ENCODE measurements around the gene AMMECR1L.
A peak's percentile ranks its signal among the peaks of the same experiment; 100 is the strongest.
"Not testable (repeated sequence)": the region's sequence is repeated elsewhere in the genome, so short reads cannot be mapped to it uniquely, and the experiment has no call there.

AMMECR1L gene

DNA sequence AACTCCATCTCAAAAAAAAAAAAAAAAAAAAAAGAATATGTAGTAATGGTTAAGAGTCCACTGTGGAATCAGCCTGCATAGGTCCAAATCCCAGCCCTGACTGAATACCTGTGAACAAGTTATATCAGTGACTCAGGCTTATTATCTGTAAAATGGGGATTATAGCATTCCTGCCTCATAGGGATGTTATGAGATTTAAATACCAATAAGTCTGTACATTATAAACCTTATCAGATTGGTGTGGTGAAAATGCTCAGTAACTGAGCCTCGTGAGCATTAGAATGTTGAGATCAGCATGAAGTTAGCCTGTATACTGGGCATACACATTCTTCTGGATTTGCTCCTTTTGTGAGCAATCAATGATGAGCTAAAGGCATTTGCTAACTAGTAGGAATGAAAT is 3.0 kb upstream of the AMMECR1L start:
- no peak overlapping the region for H3K4me2 ChIP-seq
- peaks cover 0 to 4% (median 0%) of the 10 kb centered on the region in 11 experiments; a peak in 1 of 22 replicates for H3K9me3 ChIP-seq (replicated peaks in 1 of 11)
- H4K20me1 ChIP-seq: peaks cover 0 to 14% (median 12%) of the 10 kb centered on the region in 11 experiments; a peak in 21 of 22 replicates
- peaks cover 22 to 43% (median 35%) of the 10 kb centered on the region in 10 experiments for H3K4me1 ChIP-seq
- no peak overlapping the region for H3K4me3 ChIP-seq
- H3K36me3 ChIP-seq: peaks cover 0 to 7% (median 5%) of the 10 kb centered on the region in 11 experiments; a peak in 15 of 22 replicates
- H3K27ac ChIP-seq: no peak overlapping the region
- no peak for TF ChIP-seq Cebpa-rat (IDR thresholded peaks at IDR 0.05)
- no peaks in the 10 kb centered on the region for H3K27me3 ChIP-seq
- no peak overlapping the region for H3K9ac ChIP-seq

GRCh38 chr2:127887776-127888130 is 2.0 kb upstream of the AMMECR1L start:
- Histone ChIP-seq H3K27me3 (no peaks in the 10 kb centered on the region), H4K20me1 (peaks cover 0 to 24% (median 23%) of the 10 kb centered on the region in 11 experiments; a peak in 21 of 22 replicates), H3K4me1 (peaks cover 25 to 39% (median 27%) of the 10 kb centered on the region in 10 experiments), H3K4me3 (peak overlapping the region; percentile 66 to 76 (median 72); a peak in 15 of 20 replicates), H3K36me3 (peaks cover 7 to 17% (median 16%) of the 10 kb centered on the region in 11 experiments), H3K9me3 (replicated peaks in 1 of 11) (peaks cover 0 to 4% (median 0%) of the 10 kb centered on the region in 11 experiments; a peak in 1 of 22 replicates), H3K27ac (peak overlapping the region in 5 of 11 experiments; percentile 34 to 82 (median 77); a peak in 5 of 22 replicates), H3K4me2 (peak overlapping the region; percentile 77 to 99 (median 88)), H3K9ac (peak overlapping the region; percentile 60 to 87 (median 84); a peak in 20 of 22 replicates)
- TF ChIP-seq Cebpa-rat (IDR thresholded peaks at IDR 0.05): no peak

- no peak for TF ChIP-seq Cebpa-rat (IDR thresholded peaks at IDR 0.05)
- peaks cover 0 to 4% (median 0%) of the 10 kb centered on the region in 11 experiments; a peak in 1 of 22 replicates for H3K9me3 ChIP-seq (replicated peaks in 1 of 11)
- no peaks in the 10 kb centered on the region for H3K27me3 ChIP-seq
- peak overlapping the region; percentile 66 to 76 (median 72) for H3K4me3 ChIP-seq
- peaks cover 25 to 38% (median 27%) of the 10 kb centered on the region in 10 experiments for H3K4me1 ChIP-seq
- H3K36me3 ChIP-seq: peaks cover 12 to 22% (median 21%) of the 10 kb centered on the region in 11 experiments
- peak overlapping the region in 10 of 11 experiments; percentile 12 to 82 (median 52); a peak in 13 of 22 replicates for H3K27ac ChIP-seq
- peaks cover 0 to 29% (median 28%) of the 10 kb centered on the region in 11 experiments; a peak in 21 of 22 replicates for H4K20me1 ChIP-seq
- peak overlapping the region; percentile 77 to 99 (median 88) for H3K4me2 ChIP-seq
- peak overlapping the region; percentile 60 to 87 (median 84); a peak in 21 of 22 replicates for H3K9ac ChIP-seq
Measured at GRCh38 chr2:127887082-127887775, 1.5 kb upstream of the AMMECR1L start.

- H3K27ac ChIP-seq: peak overlapping the region; percentile 60 to 82 (median 77)
- H3K4me1 ChIP-seq: peaks cover 25 to 33% (median 27%) of the 10 kb centered on the region in 10 experiments
- not testable (repeated sequence) for H3K27me3 ChIP-seq; H3K9me3 ChIP-seq (replicated peaks in 1 of 11)
- H3K9ac ChIP-seq: peak overlapping the region; percentile 78 to 87 (median 84)
- peaks cover under 1 to 36% (median 34%) of the 10 kb centered on the region in 11 experiments; a peak in 21 of 22 replicates for H4K20me1 ChIP-seq
- H3K4me2 ChIP-seq: peak overlapping the region; percentile 50 to 99 (median 79); a peak in 21 of 22 replicates
- H3K4me3 ChIP-seq: peak overlapping the region; percentile 66 to 76 (median 72)
- H3K36me3 ChIP-seq: peaks cover 19 to 29% (median 28%) of the 10 kb centered on the region in 11 experiments
Measured at GRCh38 chr2:127886593-127886935, 808 bp upstream of the AMMECR1L start.

DNA sequence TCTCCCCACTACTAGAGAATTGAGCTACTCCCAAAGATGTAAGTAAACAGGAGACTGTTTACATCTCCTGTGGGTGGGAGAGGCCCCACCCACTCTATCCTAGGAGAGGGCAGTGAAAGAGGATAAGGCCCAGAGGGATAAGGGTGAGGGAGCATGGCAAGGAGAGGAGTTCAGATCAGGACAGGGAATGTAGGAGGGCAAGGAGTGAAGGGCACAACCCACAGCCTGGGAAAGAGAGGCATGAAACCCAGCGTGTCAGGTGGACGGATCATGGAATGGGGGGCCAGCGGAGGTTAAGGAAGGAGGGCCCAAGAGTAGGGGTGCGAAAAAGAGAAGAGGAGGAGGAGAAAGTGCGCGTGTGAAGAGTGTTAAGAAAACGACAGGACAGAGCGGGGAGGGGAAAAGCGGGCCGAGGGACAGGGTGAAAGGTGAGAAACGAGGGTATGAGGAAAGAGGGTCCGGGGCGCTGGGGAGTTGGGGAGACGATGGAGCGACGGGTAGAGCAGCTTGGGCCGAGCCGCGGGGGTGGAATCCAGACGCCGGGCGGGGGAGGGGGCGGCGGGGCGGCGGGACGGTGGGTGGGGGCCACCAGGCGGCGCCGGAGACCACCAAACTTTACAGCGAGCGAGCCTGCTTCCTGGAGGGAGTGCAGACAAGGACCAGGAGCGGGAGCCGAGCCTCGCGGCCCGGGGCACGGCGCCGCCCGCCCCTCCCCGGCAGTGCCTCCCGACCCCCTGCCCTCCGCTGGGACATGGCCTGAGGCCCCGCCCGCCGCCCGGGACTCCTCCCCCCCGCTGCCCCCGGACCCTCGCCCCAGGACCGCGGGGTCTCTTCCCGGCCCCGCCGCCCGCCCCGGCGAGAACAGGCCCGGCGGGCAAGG is 655 bp downstream of the AMMECR1L start:
- Histone ChIP-seq H3K4me1 (peaks cover 25 to 30% (median 26%) of the 10 kb centered on the region in 10 experiments), H3K36me3 (peaks cover 33 to 44% (median 42%) of the 10 kb centered on the region in 11 experiments), H3K9ac (peak overlapping the region; percentile 78 to 87 (median 84); a peak in 21 of 22 replicates), H3K27ac (peak overlapping the region in 10 of 11 experiments; percentile 70 to 82 (median 78); a peak in 21 of 22 replicates), H3K4me3 (peak overlapping the region; percentile 66 to 76 (median 72)), H3K4me2 (peak overlapping the region; percentile 82 to 98 (median 93)), H4K20me1 (peaks cover 15 to 51% (median 48%) of the 10 kb centered on the region in 11 experiments; a peak in 21 of 22 replicates)
- H3K9me3 ChIP-seq (replicated peaks in 1 of 11); H3K27me3 ChIP-seq: not testable (repeated sequence)

- Histone ChIP-seq H3K27me3 (no peaks in the 10 kb centered on the region), H3K4me2 (peak overlapping the region; percentile 82 to 98 (median 93)), H3K9me3 (replicated peaks in 1 of 11) (no peaks in the 10 kb centered on the region), H3K9ac (peak overlapping the region; percentile 69 to 87 (median 78); a peak in 21 of 22 replicates), H3K4me1 (peaks cover 25 to 30% (median 26%) of the 10 kb centered on the region in 10 experiments), H3K27ac (peak overlapping the region in 8 of 11 experiments; percentile 33 to 69 (median 50); a peak in 13 of 22 replicates), H3K36me3 (peaks cover 40 to 50% (median 49%) of the 10 kb centered on the region in 11 experiments), H4K20me1 (peaks cover 22 to 57% (median 55%) of the 10 kb centered on the region in 11 experiments; a peak in 21 of 22 replicates), H3K4me3 (peak overlapping the region; percentile 66 to 76 (median 72))
- no peak for TF ChIP-seq Cebpa-rat (IDR thresholded peaks at IDR 0.05)
Measured at GRCh38 chr2:127884436-127884835, 1.3 kb downstream of the AMMECR1L start.

DNA sequence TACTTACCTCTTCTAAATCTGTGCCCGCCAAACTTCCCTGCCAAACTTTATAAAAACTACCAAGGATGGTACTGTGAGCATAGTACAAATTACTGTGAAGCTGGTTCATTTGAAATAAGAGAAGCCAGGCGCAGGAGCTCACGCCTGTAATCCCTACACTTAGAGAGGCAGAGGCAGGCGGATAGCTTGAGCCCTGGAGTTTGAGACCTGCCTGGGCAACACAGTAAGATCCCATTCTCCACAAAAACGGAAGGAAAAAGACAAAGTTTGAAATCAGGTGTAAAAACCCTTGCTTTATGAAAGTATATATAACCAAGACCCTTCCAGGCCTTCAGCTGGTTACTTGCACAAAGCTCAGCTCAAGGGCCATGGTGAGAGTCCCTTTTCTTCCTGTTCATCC is 5.9 kb downstream of the AMMECR1L start:
- peaks cover 65 to 100% (median 99%) of the 10 kb centered on the region in 11 experiments; a peak in 21 of 22 replicates for H4K20me1 ChIP-seq

GRCh38 chr2:127877626-127878025 is 8.1 kb downstream of the AMMECR1L start:
- Histone ChIP-seq H3K27me3 (no peaks in the 10 kb centered on the region), H3K9ac (no peak overlapping the region), H4K20me1 (peaks cover 87 to 100% (median 99%) of the 10 kb centered on the region in 11 experiments), H3K9me3 (replicated peaks in 1 of 11) (no peaks in the 10 kb centered on the region), H3K27ac (no peak overlapping the region), H3K4me2 (no peak overlapping the region), H3K4me1 (peaks cover 39 to 44% (median 40%) of the 10 kb centered on the region in 10 experiments), H3K36me3 (peaks cover 65 to 83% (median 72%) of the 10 kb centered on the region in 11 experiments), H3K4me3 (no peak overlapping the region)
- TF ChIP-seq Cebpa-rat (IDR thresholded peaks at IDR 0.05): no peak

More for the DNA sequence above, 5.9 kb downstream of the AMMECR1L start:
- H3K4me1 ChIP-seq: peaks cover 28 to 36% (median 30%) of the 10 kb centered on the region in 10 experiments
- H3K27me3 ChIP-seq: no peaks in the 10 kb centered on the region
- peaks cover 60 to 82% (median 71%) of the 10 kb centered on the region in 11 experiments for H3K36me3 ChIP-seq
- H3K4me3 ChIP-seq: no peak overlapping the region
- H3K9me3 ChIP-seq (replicated peaks in 1 of 11): no peaks in the 10 kb centered on the region
- TF ChIP-seq Cebpa-rat (IDR thresholded peaks at IDR 0.05): no peak
- no peak overlapping the region for H3K27ac ChIP-seq
- H3K9ac ChIP-seq: no peak overlapping the region; a peak in 1 of 22 replicates
- H3K4me2 ChIP-seq: no peak overlapping the region

Measured in BLaER1 treated with 17β-estradiol and CSF1 and Interleukin-3, amounts not matched to agents 10 nM and 100 nM (cell line).